Measurements from ENCODE around the gene SASH1. TPM values are rescaled to one million over a fixed set of nuclear protein-coding genes. Genes with fewer than 3 reads are reported as not detected.

Gene SASH1
- total RNA-seq, 1 experiment from 2014 or later, result 11.7 TPM

DNA sequence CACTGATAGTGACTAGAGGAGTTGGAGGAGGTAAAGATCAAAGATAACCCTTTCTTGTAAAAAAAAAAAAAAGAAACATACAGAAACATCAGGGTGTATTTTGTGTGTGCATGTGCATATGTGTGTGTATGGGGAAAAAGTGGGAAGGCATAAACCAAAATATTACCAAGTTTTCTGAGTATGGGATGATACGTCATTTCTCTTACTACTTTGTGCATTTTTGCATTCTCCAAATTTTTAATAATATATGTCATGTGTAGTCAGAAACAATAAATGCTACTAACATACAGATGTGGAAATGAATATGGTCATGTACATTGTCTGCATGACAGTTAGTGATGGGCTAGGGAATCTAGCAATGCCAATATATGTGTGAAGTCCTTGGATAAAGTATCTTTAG lies 161.1 kb downstream of the SASH1 start:
- no peak overlapping the region for H3K4me2 ChIP-seq (ENCODE audit: low read length)
- TF ChIP-seq ZNF274 (IDR thresholded peaks at IDR 0.05; ENCODE audit: low read depth, low read length), result no peak
- TF ChIP-seq SRF (IDR thresholded peaks at IDR 0.05; ENCODE audit: low read depth), result no peak
- TF ChIP-seq ELF1 (IDR thresholded peaks at IDR 0.05; ENCODE audit: borderline replicate concordance, low read depth), result no peak
- no peak for TF ChIP-seq SIN3A (IDR thresholded peaks at IDR 0.05; ENCODE audit: low read depth)
- TF ChIP-seq MAX (IDR thresholded peaks at IDR 0.05), result no peak
- TF ChIP-seq CBX3 (IDR thresholded peaks at IDR 0.05; ENCODE audit: low read depth), result no peak
- TF ChIP-seq, protein P1, sequence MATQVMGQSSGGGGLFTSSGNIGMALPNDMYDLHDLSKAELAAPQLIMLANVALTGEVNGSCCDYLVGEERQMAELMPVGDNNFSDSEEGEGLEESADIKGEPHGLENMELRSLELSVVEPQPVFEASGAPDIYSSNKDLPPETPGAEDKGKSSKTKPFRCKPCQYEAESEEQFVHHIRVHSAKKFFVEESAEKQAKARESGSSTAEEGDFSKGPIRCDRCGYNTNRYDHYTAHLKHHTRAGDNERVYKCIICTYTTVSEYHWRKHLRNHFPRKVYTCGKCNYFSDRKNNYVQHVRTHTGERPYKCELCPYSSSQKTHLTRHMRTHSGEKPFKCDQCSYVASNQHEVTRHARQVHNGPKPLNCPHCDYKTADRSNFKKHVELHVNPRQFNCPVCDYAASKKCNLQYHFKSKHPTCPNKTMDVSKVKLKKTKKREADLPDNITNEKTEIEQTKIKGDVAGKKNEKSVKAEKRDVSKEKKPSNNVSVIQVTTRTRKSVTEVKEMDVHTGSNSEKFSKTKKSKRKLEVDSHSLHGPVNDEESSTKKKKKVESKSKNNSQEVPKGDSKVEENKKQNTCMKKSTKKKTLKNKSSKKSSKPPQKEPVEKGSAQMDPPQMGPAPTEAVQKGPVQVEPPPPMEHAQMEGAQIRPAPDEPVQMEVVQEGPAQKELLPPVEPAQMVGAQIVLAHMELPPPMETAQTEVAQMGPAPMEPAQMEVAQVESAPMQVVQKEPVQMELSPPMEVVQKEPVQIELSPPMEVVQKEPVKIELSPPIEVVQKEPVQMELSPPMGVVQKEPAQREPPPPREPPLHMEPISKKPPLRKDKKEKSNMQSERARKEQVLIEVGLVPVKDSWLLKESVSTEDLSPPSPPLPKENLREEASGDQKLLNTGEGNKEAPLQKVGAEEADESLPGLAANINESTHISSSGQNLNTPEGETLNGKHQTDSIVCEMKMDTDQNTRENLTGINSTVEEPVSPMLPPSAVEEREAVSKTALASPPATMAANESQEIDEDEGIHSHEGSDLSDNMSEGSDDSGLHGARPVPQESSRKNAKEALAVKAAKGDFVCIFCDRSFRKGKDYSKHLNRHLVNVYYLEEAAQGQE (IDR thresholded peaks at IDR 0.05; ENCODE audit: low read depth), result no peak
- TF ChIP-seq POLR2AphosphoS5 (IDR thresholded peaks at IDR 0.05; ENCODE audit: low read depth, low read length), result no peak
- no peak for TF ChIP-seq SP1 (IDR thresholded peaks at IDR 0.05; ENCODE audit: low read depth)
- TF ChIP-seq EZH2 (IDR thresholded peaks at IDR 0.05), result no peak
- TF ChIP-seq FOSL1 (IDR thresholded peaks at IDR 0.05; ENCODE audit: low read depth), result no peak
- no peak for TF ChIP-seq POLR2A (IDR thresholded peaks at IDR 0.05; ENCODE audit: borderline replicate concordance, extremely low read depth, insufficient read depth, insufficient read length)
- TF ChIP-seq, protein P2, sequence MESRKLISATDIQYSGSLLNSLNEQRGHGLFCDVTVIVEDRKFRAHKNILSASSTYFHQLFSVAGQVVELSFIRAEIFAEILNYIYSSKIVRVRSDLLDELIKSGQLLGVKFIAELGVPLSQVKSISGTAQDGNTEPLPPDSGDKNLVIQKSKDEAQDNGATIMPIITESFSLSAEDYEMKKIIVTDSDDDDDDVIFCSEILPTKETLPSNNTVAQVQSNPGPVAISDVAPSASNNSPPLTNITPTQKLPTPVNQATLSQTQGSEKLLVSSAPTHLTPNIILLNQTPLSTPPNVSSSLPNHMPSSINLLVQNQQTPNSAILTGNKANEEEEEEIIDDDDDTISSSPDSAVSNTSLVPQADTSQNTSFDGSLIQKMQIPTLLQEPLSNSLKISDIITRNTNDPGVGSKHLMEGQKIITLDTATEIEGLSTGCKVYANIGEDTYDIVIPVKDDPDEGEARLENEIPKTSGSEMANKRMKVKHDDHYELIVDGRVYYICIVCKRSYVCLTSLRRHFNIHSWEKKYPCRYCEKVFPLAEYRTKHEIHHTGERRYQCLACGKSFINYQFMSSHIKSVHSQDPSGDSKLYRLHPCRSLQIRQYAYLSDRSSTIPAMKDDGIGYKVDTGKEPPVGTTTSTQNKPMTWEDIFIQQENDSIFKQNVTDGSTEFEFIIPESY (IDR thresholded peaks at IDR 0.05; ENCODE audit: extremely low read depth, insufficient replicate concordance, low read length), result no peak
- TF ChIP-seq, protein P3, sequence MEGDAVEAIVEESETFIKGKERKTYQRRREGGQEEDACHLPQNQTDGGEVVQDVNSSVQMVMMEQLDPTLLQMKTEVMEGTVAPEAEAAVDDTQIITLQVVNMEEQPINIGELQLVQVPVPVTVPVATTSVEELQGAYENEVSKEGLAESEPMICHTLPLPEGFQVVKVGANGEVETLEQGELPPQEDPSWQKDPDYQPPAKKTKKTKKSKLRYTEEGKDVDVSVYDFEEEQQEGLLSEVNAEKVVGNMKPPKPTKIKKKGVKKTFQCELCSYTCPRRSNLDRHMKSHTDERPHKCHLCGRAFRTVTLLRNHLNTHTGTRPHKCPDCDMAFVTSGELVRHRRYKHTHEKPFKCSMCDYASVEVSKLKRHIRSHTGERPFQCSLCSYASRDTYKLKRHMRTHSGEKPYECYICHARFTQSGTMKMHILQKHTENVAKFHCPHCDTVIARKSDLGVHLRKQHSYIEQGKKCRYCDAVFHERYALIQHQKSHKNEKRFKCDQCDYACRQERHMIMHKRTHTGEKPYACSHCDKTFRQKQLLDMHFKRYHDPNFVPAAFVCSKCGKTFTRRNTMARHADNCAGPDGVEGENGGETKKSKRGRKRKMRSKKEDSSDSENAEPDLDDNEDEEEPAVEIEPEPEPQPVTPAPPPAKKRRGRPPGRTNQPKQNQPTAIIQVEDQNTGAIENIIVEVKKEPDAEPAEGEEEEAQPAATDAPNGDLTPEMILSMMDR (IDR thresholded peaks at IDR 0.05 in 2 of 3, conservative IDR thresholded peaks at IDR 0.05 in 1 of 3; ENCODE audit: borderline replicate concordance in 1 of 3, insufficient read depth in 1 of 3, low read depth in 2 of 3, low read length in 2 of 3), result no peak
- TF ChIP-seq, protein P4, sequence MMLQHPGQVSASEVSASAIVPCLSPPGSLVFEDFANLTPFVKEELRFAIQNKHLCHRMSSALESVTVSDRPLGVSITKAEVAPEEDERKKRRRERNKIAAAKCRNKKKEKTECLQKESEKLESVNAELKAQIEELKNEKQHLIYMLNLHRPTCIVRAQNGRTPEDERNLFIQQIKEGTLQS (IDR thresholded peaks at IDR 0.05), result no peak
- TF ChIP-seq RAD21 (IDR thresholded peaks at IDR 0.05; ENCODE audit: low read depth), result no peak
- no peaks in the 10 kb centered on the region for H3K36me3 ChIP-seq (ENCODE audit: control insufficient read depth in 1 of 2, insufficient read depth in 2 of 2, low read length in 2 of 2)
- H3K4me1 ChIP-seq (ENCODE audit: control insufficient read depth in 1 of 2, insufficient read depth in 2 of 2, low read length in 2 of 2), result peaks cover 19 to 24% of the 10 kb centered on the region in 2 experiments
- DNase-seq (ENCODE audit: low read depth, low spot score) (no peak), ATAC-seq (no peak)
- H2AFZ ChIP-seq (ENCODE audit: low read depth, low read length, poor library complexity, severe bottlenecking), result no peak overlapping the region
- CTCF ChIA-PET, result no interaction called here
- H3K9me3 ChIP-seq (ENCODE audit: control insufficient read depth in 1 of 2, insufficient read depth in 1 of 2, low read depth in 1 of 2, low read length in 2 of 2), result no peaks in the 10 kb centered on the region
- H3K9me2 ChIP-seq (ENCODE audit: insufficient read depth), result no peaks in the 10 kb centered on the region
- H4K20me1 ChIP-seq (ENCODE audit: insufficient read depth), result no peaks in the 10 kb centered on the region
- H3K27ac ChIP-seq (ENCODE audit: low read depth, low read length), result no peak overlapping the region
- POLR2A ChIA-PET, result no interaction called here
- no peaks in the 10 kb centered on the region for H3K79me2 ChIP-seq (ENCODE audit: insufficient read depth, low read length)
- H3K9ac ChIP-seq (ENCODE audit: low read length), result no peak overlapping the region
- no peak overlapping the region for H3K4me3 ChIP-seq (replicated peaks in 1 of 2; ENCODE audit: low read depth in 1 of 2, low read length in 2 of 2)
- BruUV-seq (replicated peaks), result no TSS peak
- intact Hi-C loops (cut with micrococcal nuclease), result no loop called here
- RAD21 ChIA-PET (ENCODE audit: low non-redundant PET in 1 of 2, low total read pairs in 2 of 2, uncharacterized antibody in 2 of 2, unreplicated experiment in 2 of 2), result no interaction called here
- H3K27me3 ChIP-seq (ENCODE audit: insufficient read depth, low read length), result no peaks in the 10 kb centered on the region
